Fibroblast of the aortic adventitia (primary cell): Measurements from ENCODE around the gene RIMBP2. TPM values are rescaled to one million over a fixed set of nuclear protein-coding genes. Genes with fewer than 3 reads are reported as not detected.

Source experiments
- DNase-seq: peaks from one replicate; pipeline ENCODE4 v3.0.0-alpha.2; 2010; ENCODE audit warnings: low read depth
- H3K4me3 ChIP-seq: 2 replicates; pipeline ENCODE4 v1.5.1; 2011; ENCODE audit warnings: low read depth, mild to moderate bottlenecking, control low read depth, low read length, moderate library complexity
- CTCF ChIP-seq: IDR thresholded peaks from 2 replicates; pipeline ENCODE4 v1.5.1; 2011; ENCODE audit warnings: mild to moderate bottlenecking, low read length, control low read depth, inconsistent platforms; ENCODE audit not compliant: insufficient read depth
- total RNA-seq: library from RNA; depleted of rRNA; stranded (reverse); fragments of >200 nt; gene quantifications from 2 replicates; pipeline ENCODE4 v1.2.3, GENCODE V29; 2012; ENCODE audit warnings: low replicate concordance

The RIMBP2 gene
- total RNA-seq, 1 donor, result not detected

- no peak overlapping the region for H3K4me3 ChIP-seq
- DNase-seq, result no peak
- no peak for TF ChIP-seq CTCF
These were observed 218.8 kb downstream of the RIMBP2 start for GRCh38 chr12:130497321-130497720.

- DNase-seq, result no peak
- no peak overlapping the region for H3K4me3 ChIP-seq
- TF ChIP-seq CTCF, result no peak
These were observed 219.5 kb downstream of the RIMBP2 start for GRCh38 chr12:130496516-130497120.

GRCh38 chr12:130495156-130495555 lies 220.9 kb downstream of the RIMBP2 start:
- TF ChIP-seq CTCF, result no peak
- no peak for DNase-seq
- H3K4me3 ChIP-seq, result no peak overlapping the region

GRCh38 chr12:130494736-130495135 lies 221.4 kb downstream of the RIMBP2 start:
- no peak overlapping the region for H3K4me3 ChIP-seq
- no peak for DNase-seq
- no peak for TF ChIP-seq CTCF

GRCh38 chr12:130493951-130494350 lies 222.1 kb downstream of the RIMBP2 start:
- DNase-seq, result no peak
- TF ChIP-seq CTCF, result no peak
- no peak overlapping the region for H3K4me3 ChIP-seq

- no peak for DNase-seq
These were observed 224.4 kb downstream of the RIMBP2 start for GRCh38 chr12:130491421-130492357.

More at GRCh38 chr12:130491421-130492357, 224.4 kb downstream of the RIMBP2 start:
- TF ChIP-seq CTCF, result no peak
- H3K4me3 ChIP-seq, result no peak overlapping the region
